ENCODE results near the gene CENPV.

The CENPV gene

GRCh38 chr17:16346721-16347271 lies 6.5 kb downstream of the CENPV start:
- TF ChIP-seq CTCF (IDR thresholded peaks at IDR 0.05; ENCODE audit: insufficient read depth, low read depth, low read length, missing control alignments), result no peak
- DNase-seq (ENCODE audit: low read depth), result no peak
- H3K4me3 ChIP-seq (ENCODE audit: low read length), result no peak overlapping the region

- H3K4me3 ChIP-seq (ENCODE audit: low read length), result no peak overlapping the region
- no peak for TF ChIP-seq CTCF (IDR thresholded peaks at IDR 0.05; ENCODE audit: insufficient read depth, low read depth, low read length, missing control alignments)
- no peak for DNase-seq (ENCODE audit: low read depth)
These were observed 7.7 kb downstream of the CENPV start for GRCh38 chr17:16345565-16345964.

- no peak for DNase-seq (ENCODE audit: low read depth)
- no peak for TF ChIP-seq CTCF (IDR thresholded peaks at IDR 0.05; ENCODE audit: insufficient read depth, low read depth, low read length, missing control alignments)
These were observed 9.7 kb downstream of the CENPV start for GRCh38 chr17:16343569-16343968.

GRCh38 chr17:16342979-16343378 lies 10.3 kb downstream of the CENPV start:
- DNase-seq (ENCODE audit: low read depth), result no peak
- no peak overlapping the region for H3K4me3 ChIP-seq (ENCODE audit: low read length)
- TF ChIP-seq CTCF (IDR thresholded peaks at IDR 0.05; ENCODE audit: insufficient read depth, low read depth, low read length, missing control alignments), result no peak

More at GRCh38 chr17:16343569-16343968, 9.7 kb downstream of the CENPV start:
- no peak overlapping the region for H3K4me3 ChIP-seq (ENCODE audit: low read length)

GRCh38 chr17:16339959-16340358 lies 13.3 kb downstream of the CENPV start:
- no peak overlapping the region for H3K4me3 ChIP-seq (ENCODE audit: low read length)
- DNase-seq (ENCODE audit: low read depth), result no peak
- no peak for TF ChIP-seq CTCF (IDR thresholded peaks at IDR 0.05; ENCODE audit: insufficient read depth, low read depth, low read length, missing control alignments)

GRCh38 chr17:16339402-16339801 lies 13.9 kb downstream of the CENPV start:
- DNase-seq (ENCODE audit: low read depth), result no peak
- no peak for TF ChIP-seq CTCF (IDR thresholded peaks at IDR 0.05; ENCODE audit: insufficient read depth, low read depth, low read length, missing control alignments)
- no peak overlapping the region for H3K4me3 ChIP-seq (ENCODE audit: low read length)

GRCh38 chr17:16338391-16338790 lies 14.9 kb downstream of the CENPV start:
- DNase-seq (ENCODE audit: low read depth), result no peak
- no peak overlapping the region for H3K4me3 ChIP-seq (ENCODE audit: low read length)
- TF ChIP-seq CTCF (IDR thresholded peaks at IDR 0.05; ENCODE audit: insufficient read depth, low read depth, low read length, missing control alignments), result no peak

Data from epithelial cell of esophagus (primary cell).